NCI-H2029 treated with DMSO at 0.1 percent for 48 hours (cell line): ENCODE measurements around the gene NINJ2.

Experiments
- DNase-seq: peaks from one replicate; lab custom pipeline; 2025; lab: John Stamatoyannopoulos, UW

The NINJ2 gene

GRCh38 chr12:546920-547845, 116.1 kb downstream of the NINJ2 start:
- peak; percentile 38 for DNase-seq

DNA sequence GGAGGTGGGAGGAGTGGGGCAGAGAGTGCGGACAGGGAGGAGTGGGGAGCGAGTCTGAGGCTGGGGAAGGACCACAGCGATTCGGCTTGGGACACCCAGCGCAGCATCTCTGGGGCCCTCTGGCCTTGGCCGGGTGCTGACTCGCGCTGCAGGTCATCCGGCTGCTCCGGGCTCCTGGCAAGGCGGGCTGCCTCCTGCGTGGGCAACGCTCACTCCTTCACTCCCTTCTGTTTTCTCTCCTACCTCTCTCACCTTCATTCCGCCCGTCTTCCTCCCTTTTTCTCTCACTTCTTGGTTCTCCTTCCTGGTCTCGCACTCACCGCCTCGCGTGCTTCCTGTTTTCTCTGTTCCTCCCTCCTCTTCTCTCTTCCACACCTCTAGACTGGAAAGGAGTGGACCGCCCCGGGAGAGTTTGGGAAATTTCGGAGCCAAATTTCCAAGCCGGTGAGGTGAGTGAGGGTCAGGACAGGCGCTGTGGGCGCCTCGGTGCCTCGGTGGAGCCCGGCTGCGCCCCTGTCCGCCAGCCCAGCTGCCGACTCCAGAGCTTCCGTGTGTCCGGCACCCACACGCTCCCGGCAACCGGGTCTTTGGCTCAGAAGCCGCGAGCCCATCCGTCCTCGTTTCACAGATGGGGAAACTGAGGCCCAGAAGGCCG, 116.9 kb downstream of the NINJ2 start:
- DNase-seq = no peak

DNA sequence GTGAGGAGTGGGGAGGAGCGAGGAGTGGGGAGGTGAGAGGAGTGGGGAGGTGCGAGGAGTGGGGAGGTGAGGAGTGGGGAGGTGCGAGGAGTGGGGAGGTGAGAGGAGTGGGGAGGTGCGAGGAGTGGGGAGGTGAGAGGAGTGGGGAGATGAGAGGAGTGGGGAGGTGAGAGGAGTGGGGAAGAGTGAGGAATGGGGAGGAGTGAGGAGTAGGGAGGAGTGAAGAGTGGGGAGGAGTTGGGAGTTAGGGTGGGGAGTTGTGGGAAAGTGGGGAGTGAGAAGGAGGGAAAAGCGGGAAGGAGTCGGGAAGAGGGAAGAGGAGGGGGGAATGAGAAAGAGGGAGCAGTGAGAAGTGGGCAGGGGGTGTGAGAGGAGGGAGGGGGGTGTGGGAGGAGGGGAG, 117.4 kb downstream of the NINJ2 start:
- DNase-seq = no peak

DNA sequence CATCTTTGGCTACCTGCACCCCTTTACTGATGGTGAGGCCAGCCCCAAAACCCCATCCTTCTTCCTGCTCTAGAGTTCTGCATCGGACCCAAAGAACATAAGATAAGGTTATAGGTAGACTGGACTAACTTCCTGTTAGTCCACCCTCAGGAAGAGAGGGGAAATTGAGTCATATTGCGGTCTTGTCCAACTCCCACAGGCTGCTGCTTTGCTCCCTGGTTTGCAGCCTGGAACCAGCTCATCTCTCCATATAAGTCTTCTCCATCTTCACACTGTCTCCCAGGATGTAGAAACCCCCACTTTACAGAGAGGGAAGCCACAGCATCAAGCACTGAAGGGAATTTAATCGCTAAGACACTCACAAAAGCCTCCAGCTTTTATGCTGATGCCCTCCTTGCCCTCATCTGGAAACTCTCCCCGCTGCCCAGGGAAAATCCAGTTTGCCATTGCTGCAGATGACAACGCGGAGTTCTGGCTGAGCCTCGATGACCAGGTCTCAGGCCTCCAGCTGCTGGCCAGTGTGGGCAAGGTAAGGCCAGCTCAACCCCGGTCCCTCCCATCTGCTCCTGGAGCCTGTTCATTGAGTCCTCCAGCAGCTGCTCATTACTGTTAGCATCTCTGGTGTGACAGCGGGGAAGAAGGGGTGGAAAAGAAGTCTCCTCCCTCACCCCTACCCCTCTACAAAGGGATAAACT, 118.2 kb downstream of the NINJ2 start:
- DNase-seq = no peak

DNA sequence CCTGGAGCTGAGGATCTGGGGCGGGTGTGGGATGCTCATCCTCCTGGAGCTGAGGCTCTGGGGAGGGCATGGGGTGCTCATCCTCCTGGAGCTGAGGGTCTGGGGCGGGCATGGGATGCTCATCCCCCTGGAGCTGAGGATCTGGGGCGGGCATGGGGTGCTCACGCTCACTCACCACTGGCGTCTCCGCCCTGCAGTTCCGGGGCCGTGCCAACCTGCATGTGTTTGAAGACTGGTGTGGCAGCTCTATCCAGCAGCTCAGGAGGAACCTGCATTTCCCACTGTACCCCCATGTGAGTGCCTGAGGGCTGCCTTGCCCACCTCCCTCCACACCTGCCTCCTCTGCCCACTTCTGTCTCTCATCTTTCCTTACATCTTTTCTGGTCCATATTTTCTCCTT, 119.1 kb downstream of the NINJ2 start:
- no peak for DNase-seq

DNA sequence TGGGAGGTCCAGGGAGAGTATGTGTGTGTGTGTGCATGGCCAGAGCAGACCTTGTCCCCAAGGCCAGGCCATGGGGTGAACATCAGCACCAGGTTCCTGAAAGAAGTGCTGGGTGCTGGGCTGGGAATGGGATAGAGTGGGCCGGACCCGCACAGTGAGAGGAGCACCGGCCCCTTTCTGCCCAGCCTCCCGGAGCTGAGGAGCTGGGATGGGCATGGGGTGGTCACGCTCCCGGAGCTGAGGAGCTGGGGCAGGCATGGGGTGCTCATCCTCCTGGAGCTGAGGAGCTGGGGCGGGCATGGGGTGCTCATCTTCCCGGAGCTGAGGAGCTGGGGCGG, 120.2 kb downstream of the NINJ2 start:
- DNase-seq = no peak

DNA sequence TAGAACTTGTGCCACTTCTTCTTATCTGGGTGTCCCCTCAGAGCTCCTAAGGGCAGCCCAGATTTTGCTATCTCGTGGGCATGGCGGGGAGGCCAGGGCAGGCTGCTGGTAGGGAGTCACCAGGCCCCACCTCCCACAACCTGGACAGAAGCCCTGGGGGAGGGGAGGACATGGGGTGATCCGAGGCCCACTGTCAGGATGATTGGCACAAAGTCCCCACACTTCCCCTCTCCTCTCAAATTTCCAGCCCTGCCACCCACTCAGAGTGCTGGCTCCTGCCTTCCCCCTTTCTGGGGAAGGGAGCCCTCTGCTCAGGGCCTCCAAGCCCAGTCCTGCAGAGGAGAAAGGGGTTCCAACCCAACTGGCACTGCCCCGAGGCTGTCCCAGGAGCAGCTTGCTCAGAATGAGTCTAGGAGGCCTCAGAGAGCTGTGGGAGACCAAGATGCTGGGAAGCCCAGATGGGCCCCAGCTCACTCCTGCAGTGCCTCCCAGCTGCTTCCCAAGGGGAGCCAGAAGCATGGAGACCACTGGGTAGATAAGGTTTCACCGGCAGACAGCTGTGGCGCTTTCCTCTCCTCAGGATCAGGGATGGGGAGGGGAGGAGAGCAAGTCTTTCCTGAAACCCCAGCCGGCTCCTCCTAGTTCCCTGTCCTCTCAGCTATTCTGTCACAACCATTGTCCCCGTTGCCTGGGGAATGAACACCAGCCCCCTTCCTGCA, 120.7 kb downstream of the NINJ2 start:
- no peak for DNase-seq

GRCh38 chr12:541676-542324, 121.4 kb downstream of the NINJ2 start:
- no peak for DNase-seq

GRCh38 chr12:539540-540310, 123.5 kb downstream of the NINJ2 start:
- no peak for DNase-seq

- peak; percentile 70 for DNase-seq
Measured at GRCh38 chr12:538731-539539, 124.3 kb downstream of the NINJ2 start.

DNA sequence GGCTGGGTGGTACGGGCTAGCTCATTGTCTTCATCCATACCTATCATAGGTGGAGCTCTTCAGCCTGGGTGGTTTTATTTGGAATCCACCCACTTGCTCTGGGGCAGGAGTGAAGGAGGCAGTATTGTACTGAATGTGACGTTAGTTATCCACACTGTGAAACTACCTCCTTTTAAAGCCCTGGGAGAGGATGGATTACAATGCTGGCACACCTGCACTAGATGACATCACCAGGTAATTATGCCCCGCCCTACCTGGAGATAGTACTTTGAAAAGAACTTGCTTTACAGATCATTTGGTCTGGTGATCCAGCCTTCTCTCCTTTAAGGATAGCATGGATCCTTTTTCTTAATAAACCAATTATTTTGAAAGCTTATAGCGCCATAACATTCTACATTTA, 125.5 kb downstream of the NINJ2 start:
- peak; percentile 76 for DNase-seq

DNA sequence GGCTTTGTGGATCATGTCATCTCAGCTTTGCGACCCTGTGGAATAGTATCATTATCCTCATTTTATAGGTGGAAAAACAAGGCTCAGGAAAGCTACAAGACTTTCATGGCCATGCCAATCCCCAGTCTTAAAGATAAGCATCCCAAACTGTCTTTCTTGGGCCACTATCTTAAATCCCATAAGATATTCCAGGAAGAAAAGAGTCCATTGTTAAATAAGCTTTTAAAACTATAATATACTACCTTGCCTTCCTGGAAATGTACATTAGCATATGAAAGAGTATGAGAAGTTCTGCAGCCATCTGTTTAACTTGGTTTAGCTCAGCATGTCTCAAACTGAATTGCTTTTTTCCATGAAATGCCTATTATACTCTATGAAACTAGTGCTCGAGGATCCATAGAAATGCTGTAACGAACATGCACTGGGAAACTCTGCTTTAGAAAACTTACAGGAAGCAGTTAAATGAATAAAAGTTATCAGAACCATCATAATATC, 126.4 kb downstream of the NINJ2 start:
- no peak for DNase-seq

DNA sequence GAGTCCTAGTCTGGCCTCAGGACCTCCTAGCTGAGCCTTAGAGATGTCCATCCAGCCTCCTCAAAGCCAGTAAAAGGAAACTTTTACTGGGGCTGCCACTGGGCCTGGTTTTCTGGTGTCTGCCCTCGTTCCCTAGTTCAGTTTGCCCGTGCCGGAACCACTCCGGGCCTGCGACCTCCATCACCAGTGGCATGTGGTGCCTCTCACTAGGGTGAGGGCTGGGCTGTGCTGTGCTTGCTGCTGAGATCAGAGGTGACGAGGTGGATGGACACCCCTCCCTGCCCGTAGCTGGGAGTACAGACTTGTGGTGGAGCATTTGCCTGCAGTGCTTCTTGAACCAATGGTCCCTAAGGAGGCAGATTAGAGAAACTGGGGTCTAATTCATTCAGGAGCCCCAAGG, 127.8 kb downstream of the NINJ2 start:
- no peak for DNase-seq

DNA sequence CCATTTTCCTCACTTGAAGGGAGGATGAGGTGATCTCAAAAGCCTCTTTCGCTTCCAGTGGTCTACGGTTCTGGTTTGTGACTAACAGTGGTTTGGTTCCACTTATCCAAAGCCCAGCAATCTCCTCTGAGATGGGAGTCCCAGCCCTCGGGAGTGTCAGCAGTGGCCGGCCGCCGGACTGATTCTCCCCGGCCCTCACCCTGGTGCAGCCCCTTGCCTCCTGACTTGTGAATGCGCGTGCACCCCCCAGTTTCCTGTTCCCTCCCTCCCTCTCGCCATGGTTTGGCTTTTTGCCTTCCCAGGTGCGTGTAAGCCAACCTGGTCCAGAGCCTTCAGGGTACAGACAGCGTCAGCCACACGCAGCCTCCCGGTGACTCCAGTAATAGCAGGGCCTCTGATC, 129.0 kb downstream of the NINJ2 start:
- DNase-seq = no peak

DNA sequence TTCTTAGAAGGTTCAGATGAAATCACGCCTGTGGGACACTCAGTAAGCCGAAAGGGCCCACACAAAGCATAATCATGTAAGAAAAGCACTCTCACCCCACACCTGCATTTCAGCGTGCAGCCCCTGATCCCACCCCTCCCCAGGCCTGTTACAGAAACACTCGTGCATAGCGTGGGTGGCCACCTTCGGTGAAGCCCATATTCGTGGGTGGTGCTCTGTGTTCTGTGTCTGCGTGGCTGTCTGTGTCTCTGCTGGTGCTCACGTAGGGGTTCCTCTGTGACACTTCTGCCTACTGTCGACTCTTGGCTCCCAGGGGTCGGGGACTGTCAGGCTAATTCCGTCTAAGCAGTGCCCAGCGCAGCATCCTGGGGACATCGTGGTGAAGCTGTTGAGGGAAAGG, 129.5 kb downstream of the NINJ2 start:
- DNase-seq = no peak

DNA sequence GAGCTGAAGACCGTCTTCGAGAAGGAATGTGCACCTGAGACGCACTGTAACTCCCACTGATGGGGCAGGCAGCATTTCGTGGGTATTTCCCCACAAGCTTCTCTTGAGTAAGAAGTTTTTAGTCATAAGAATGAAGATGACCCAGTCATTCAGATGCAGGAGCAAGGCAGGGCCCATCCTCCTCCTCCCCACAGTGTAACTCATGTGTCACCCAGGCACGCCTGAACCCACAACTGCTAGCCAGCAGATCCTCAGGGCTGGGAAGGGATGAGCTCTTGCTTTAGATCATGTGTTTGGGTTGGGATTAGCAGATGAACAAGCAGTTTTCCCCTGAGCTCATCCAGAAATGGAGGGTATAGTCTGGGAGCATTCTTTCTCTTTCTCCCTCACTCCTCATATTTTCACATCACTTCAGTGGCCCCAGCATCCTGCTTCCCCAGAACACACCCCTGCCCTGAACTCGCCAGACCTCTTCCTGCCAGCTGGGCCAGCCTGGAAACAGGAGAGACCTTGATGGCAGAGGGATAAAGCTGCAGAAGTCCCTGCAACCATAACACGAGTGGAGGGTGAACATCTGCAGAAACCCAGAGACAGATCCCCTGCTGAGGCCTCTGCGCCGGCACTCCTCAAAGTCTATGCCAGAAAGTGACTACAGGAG, 130.2 kb downstream of the NINJ2 start:
- no peak for DNase-seq

DNA sequence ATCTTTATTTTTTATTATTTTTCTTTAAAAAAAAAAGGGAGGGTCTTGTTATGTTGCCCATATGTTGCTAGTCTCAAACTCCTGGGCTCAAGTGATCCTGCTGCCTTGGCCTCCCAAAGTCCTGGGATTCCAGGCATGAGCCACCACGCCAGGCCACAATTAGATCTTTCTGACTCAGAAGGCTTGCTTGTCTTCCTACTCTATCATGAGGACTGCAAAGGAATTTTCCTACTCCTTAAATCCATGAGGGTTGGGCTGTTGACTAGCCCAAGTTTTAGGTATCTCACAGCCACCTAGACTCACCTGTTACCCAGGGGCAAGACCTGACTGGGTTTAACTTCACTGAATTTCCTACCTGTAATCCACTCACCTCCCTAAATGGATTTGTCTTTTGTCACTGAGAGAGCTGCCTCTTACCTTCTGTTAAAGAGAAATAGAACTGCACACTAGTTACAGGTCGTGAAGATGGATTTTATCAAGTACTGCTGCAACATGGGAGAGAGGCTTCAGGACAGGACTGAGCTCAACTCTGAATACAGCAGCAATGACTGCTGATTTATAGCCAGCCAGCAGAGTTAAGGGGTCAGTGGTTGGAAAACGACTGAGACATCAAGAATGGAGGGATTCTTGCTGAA, 131.2 kb downstream of the NINJ2 start:
- DNase-seq = no peak

DNA sequence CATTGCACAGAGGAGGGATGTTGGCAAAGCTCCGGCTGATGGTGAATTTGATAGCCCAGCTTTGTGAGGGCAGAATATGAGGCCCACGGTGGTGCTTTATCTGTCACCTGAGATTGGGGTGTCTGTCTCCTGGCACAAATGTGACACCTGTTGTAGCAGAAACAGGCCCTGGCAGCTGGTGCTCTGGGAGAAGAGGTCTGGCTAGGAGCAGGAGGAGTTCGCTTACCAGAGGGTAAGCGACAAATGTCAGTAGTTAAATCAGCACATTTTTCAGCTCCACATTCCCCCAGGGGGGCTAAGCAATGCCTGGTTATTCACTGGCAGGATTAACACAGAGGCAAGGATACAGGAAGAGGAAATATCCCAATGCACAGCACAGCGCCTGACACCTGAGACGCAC, 132.4 kb downstream of the NINJ2 start:
- no peak for DNase-seq

- no peak for DNase-seq
Measured at GRCh38 chr12:530308-530707, 132.9 kb downstream of the NINJ2 start.
